ENCODE results near the gene CPEB2.
A peak's percentile ranks its signal among the peaks of the same experiment; 100 is the strongest.

The CPEB2 gene

DNA sequence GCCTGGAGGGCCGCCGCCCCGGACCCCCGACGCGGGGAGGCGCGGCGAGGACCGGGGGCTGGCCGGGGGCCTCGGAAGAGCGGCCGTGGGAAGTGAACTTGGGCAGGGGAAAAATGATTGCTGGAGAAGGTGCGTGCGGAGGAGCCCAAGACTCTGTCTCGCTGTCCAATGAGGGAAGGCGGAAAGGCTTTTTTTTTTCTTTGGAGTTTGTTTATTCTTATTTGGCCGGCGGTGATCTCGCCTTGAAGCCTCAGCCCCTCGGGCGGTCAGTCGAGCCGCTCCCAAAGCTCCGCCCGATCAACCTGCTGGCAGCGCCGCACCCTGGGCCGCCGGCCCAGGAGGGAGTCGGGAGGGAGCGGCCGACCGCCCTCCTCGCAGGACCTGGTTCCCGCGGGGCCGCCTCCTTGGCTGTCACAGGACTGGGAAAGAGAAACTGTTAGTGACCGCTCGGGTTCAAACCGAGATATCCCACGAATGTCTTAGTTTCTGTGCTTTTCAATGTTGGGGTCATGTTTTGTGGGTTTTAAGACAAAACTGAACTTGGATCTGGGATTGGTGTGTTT is 2.5 kb downstream of the CPEB2 start:
- peak in 1 of 2 experiments; percentile 55 for DNase-seq (ENCODE audit: low read depth in 1 of 2, low spot score in 1 of 2)
- TF ChIP-seq POLR2AphosphoS5 (IDR thresholded peaks at IDR 0.05; ENCODE audit: low read depth) (no peak), CTCF (IDR thresholded peaks at IDR 0.05; ENCODE audit: insufficient read depth, low read length) (no peak), SPI1 (IDR thresholded peaks at IDR 0.05; ENCODE audit: borderline replicate concordance, low read depth) (no peak), REST (IDR thresholded peaks at IDR 0.05; ENCODE audit: insufficient replicate concordance, low read depth) (no peak), GABPA (IDR thresholded peaks at IDR 0.05; ENCODE audit: low read depth) (no peak)
- Histone ChIP-seq H3K4me3 (replicated peaks; ENCODE audit: insufficient read depth, low read length) (peak overlapping the region; percentile 83), H3K27me3 (ENCODE audit: insufficient read depth, poor library complexity, severe bottlenecking) (no peaks in the 10 kb centered on the region), H3K27ac (replicated peaks) (peak overlapping the region; percentile 74)

GRCh38 chr4:15005474-15006115 is 3.3 kb downstream of the CPEB2 start:
- TF ChIP-seq POLR2AphosphoS5 (IDR thresholded peaks at IDR 0.05; ENCODE audit: low read depth) (no peak), CTCF (IDR thresholded peaks at IDR 0.05; ENCODE audit: insufficient read depth, low read length) (no peak), REST (IDR thresholded peaks at IDR 0.05; ENCODE audit: insufficient replicate concordance, low read depth) (no peak), SPI1 (IDR thresholded peaks at IDR 0.05; ENCODE audit: borderline replicate concordance, low read depth) (no peak), GABPA (IDR thresholded peaks at IDR 0.05; ENCODE audit: low read depth) (no peak)
- H3K4me3 ChIP-seq (replicated peaks; ENCODE audit: insufficient read depth, low read length): peak overlapping the region; percentile 83
- H3K27me3 ChIP-seq (ENCODE audit: insufficient read depth, poor library complexity, severe bottlenecking): no peaks in the 10 kb centered on the region
- H3K27ac ChIP-seq (replicated peaks): peak overlapping the region; percentile 74; the same call in 1 of the 2 replicates
- no peak for DNase-seq (ENCODE audit: low read depth in 1 of 2, low spot score in 1 of 2)

- H3K27me3 ChIP-seq (ENCODE audit: insufficient read depth, poor library complexity, severe bottlenecking): no peaks in the 10 kb centered on the region
- TF ChIP-seq CTCF (IDR thresholded peaks at IDR 0.05; ENCODE audit: insufficient read depth, low read length) (no peak), SPI1 (IDR thresholded peaks at IDR 0.05; ENCODE audit: borderline replicate concordance, low read depth) (no peak), POLR2AphosphoS5 (IDR thresholded peaks at IDR 0.05; ENCODE audit: low read depth) (no peak), REST (IDR thresholded peaks at IDR 0.05; ENCODE audit: insufficient replicate concordance, low read depth) (no peak), GABPA (IDR thresholded peaks at IDR 0.05; ENCODE audit: low read depth) (no peak)
- DNase-seq (ENCODE audit: low read depth in 1 of 2, low spot score in 1 of 2): no peak
- no peak overlapping the region for H3K4me3 ChIP-seq (replicated peaks; ENCODE audit: insufficient read depth, low read length)
- H3K27ac ChIP-seq (replicated peaks): no peak overlapping the region
Measured at GRCh38 chr4:15006416-15007024, 4.2 kb downstream of the CPEB2 start.

Data from HL-60 (cell line).